Loucy (cell line): Measurements from ENCODE around the gene CUL4B.

Experiments used
- H2AFZ ChIP-seq: fragments of 200-600 bp; sonication (generic); 2 replicates; pipeline ENCODE4 v1.6.0; 2016; ENCODE audit warnings: antibody characterized with exemption, mild to moderate bottlenecking, low read length, moderate library complexity
- H3F3A ChIP-seq: fragments of 200-600 bp; 2 replicates; pipeline ENCODE4 v1.6.0; 2016; ENCODE audit warnings: antibody characterized with exemption, low read depth, mild to moderate bottlenecking
- H3K27me3 ChIP-seq: fragments of 200-600 bp; sonication (generic); 2 replicates; pipeline ENCODE4 v1.6.1; 2014; ENCODE audit warnings: low read length, mild to moderate bottlenecking; ENCODE audit not compliant: insufficient read depth, poor library complexity, severe bottlenecking
- H3K36me3 ChIP-seq: fragments of 200-600 bp; sonication (generic); 2 replicates; pipeline ENCODE4 v1.6.1; 2016; ENCODE audit warnings: low read length; ENCODE audit not compliant: insufficient read depth
- H3K4me1 ChIP-seq: fragments of 200-600 bp; sonication (generic); 2 replicates; pipeline ENCODE4 v1.5.1; 2014; ENCODE audit warnings: low read length, mild to moderate bottlenecking; ENCODE audit not compliant: insufficient read depth, poor library complexity, severe bottlenecking
- H3K4me2 ChIP-seq: fragments of 200-600 bp; sonication (generic); 2 replicates; pipeline ENCODE4 v1.6.0; 2014; ENCODE audit warnings: antibody characterized with exemption, low read length, low read depth, mild to moderate bottlenecking; ENCODE audit not compliant: poor library complexity, severe bottlenecking
- H3K4me3 ChIP-seq: fragments of 200-600 bp; sonication (generic); 2 replicates; pipeline ENCODE4 v1.5.1; 2014; ENCODE audit warnings: low read length, mild to moderate bottlenecking, mixed read lengths; ENCODE audit not compliant: poor library complexity, severe bottlenecking
- H3K79me2 ChIP-seq: fragments of 200-600 bp; sonication (generic); 2 replicates; pipeline ENCODE4 v1.6.1; 2014; ENCODE audit warnings: low read length; ENCODE audit not compliant: insufficient read depth
- H3K9ac ChIP-seq: fragments of 200-600 bp; sonication (generic); 2 replicates; pipeline ENCODE4 v1.6.0; 2014; ENCODE audit warnings: mild to moderate bottlenecking, low read depth, low read length, moderate library complexity; ENCODE audit not compliant: poor library complexity, severe bottlenecking
- H3K9me2 ChIP-seq: fragments of 200-600 bp; sonication (generic); replicated peaks from 2 replicates; pipeline ENCODE4 v1.6.1; 2016; ENCODE audit warnings: low read depth, low read length, mixed read lengths
- H3K9me3 ChIP-seq: fragments of 200-600 bp; sonication (generic); 2 replicates; pipeline ENCODE4 v1.6.1; 2014; ENCODE audit warnings: mild to moderate bottlenecking, antibody characterized with exemption, low read length, low read depth; ENCODE audit not compliant: insufficient read depth
- H4K20me1 ChIP-seq: fragments of 200-600 bp; sonication (generic); 2 replicates; pipeline ENCODE4 v1.6.0; 2014; ENCODE audit warnings: antibody characterized with exemption, low read length, mild to moderate bottlenecking; ENCODE audit not compliant: insufficient read depth, poor library complexity, severe bottlenecking
- CTCF ChIP-seq: fragments of 200-600 bp; sonication (generic); conservative IDR thresholded peaks from 2 replicates; pipeline ENCODE4 v1.5.1; 2014; ENCODE audit warnings: mild to moderate bottlenecking, antibody characterized with exemption, low read length
- EZH2phosphoT487 ChIP-seq: fragments of 200-600 bp; IDR thresholded peaks from 2 replicates; pipeline ENCODE4 v1.6.1; 2018; ENCODE audit warnings: antibody characterized with exemption, mild to moderate bottlenecking, moderate library complexity, borderline replicate concordance

Gene CUL4B

GRCh38 chrX:120512627-120513026 lies 48.1 kb downstream of the CUL4B start:
- no peaks in the 10 kb centered on the region for H3K4me1 ChIP-seq
- no peaks in the 10 kb centered on the region for H4K20me1 ChIP-seq
- no peaks in the 10 kb centered on the region for H3K9me3 ChIP-seq
- no peaks in the 10 kb centered on the region for H3K9me2 ChIP-seq
- no peak for TF ChIP-seq CTCF
- TF ChIP-seq EZH2phosphoT487: no peak
- H3K4me3 ChIP-seq: no peak overlapping the region
- no peak overlapping the region for H3K4me2 ChIP-seq
- no peaks in the 10 kb centered on the region for H3K79me2 ChIP-seq
- H3K27me3 ChIP-seq: no peaks in the 10 kb centered on the region
- H2AFZ ChIP-seq: no peak overlapping the region
- no peaks in the 10 kb centered on the region for H3K36me3 ChIP-seq
- no peaks in the 10 kb centered on the region for H3F3A ChIP-seq
- no peak overlapping the region for H3K9ac ChIP-seq

GRCh38 chrX:120512222-120512621 lies 48.5 kb downstream of the CUL4B start:
- Histone ChIP-seq H3K4me3 (no peak overlapping the region), H3F3A (no peaks in the 10 kb centered on the region), H3K36me3 (no peaks in the 10 kb centered on the region), H3K4me1 (no peaks in the 10 kb centered on the region), H3K27me3 (no peaks in the 10 kb centered on the region), H4K20me1 (no peaks in the 10 kb centered on the region), H3K4me2 (no peak overlapping the region), H3K9me3 (no peaks in the 10 kb centered on the region), H2AFZ (no peak overlapping the region), H3K79me2 (no peaks in the 10 kb centered on the region), H3K9me2 (no peaks in the 10 kb centered on the region), H3K9ac (no peak overlapping the region)
- no peak for TF ChIP-seq EZH2phosphoT487
- no peak for TF ChIP-seq CTCF

- no peak overlapping the region for H3K4me3 ChIP-seq
- H3F3A ChIP-seq: no peaks in the 10 kb centered on the region
- H3K9me2 ChIP-seq: no peaks in the 10 kb centered on the region
- no peaks in the 10 kb centered on the region for H3K79me2 ChIP-seq
- no peaks in the 10 kb centered on the region for H4K20me1 ChIP-seq
- no peak overlapping the region for H2AFZ ChIP-seq
- no peak overlapping the region for H3K9ac ChIP-seq
- H3K36me3 ChIP-seq: no peaks in the 10 kb centered on the region
- no peak for TF ChIP-seq EZH2phosphoT487
- TF ChIP-seq CTCF: no peak
- H3K27me3 ChIP-seq: no peaks in the 10 kb centered on the region
- no peaks in the 10 kb centered on the region for H3K9me3 ChIP-seq
- H3K4me2 ChIP-seq: no peak overlapping the region
- no peaks in the 10 kb centered on the region for H3K4me1 ChIP-seq
These were observed 56.2 kb downstream of the CUL4B start for GRCh38 chrX:120504569-120504968.
